Measurements from ENCODE around the gene MAST4.
A peak's percentile ranks its signal among the peaks of the same experiment; 100 is the strongest.

Gene MAST4

GRCh38 chr5:67000794-67001475 lies 404.7 kb downstream of the MAST4 start:
- Histone ChIP-seq H4K20me1 (ENCODE audit: control insufficient read depth, insufficient read depth, low read depth, low read length) (no peaks in the 10 kb centered on the region), H3K27me3 (ENCODE audit: control insufficient read depth, low read length) (peaks cover 29% of the 10 kb centered on the region), H3K79me2 (ENCODE audit: control insufficient read depth, low read length) (no peaks in the 10 kb centered on the region), H3K9me2 (replicated peaks; ENCODE audit: control insufficient read depth, low read length) (no peaks in the 10 kb centered on the region), H3K4me1 (ENCODE audit: control insufficient read depth, low read length) (peaks cover 22% of the 10 kb centered on the region), H3K36me3 (ENCODE audit: control insufficient read depth, low read length) (no peaks in the 10 kb centered on the region), H3K4me2 (ENCODE audit: low read length) (no peak overlapping the region), H3F3A (ENCODE audit: control insufficient read depth, insufficient read depth) (peaks cover 6% of the 10 kb centered on the region), H3K27ac (ENCODE audit: low read depth, low read length) (no peak overlapping the region), H3K9me3 (ENCODE audit: control insufficient read depth, insufficient read depth, low read length) (no peaks in the 10 kb centered on the region), H3K4me3 (ENCODE audit: low read length) (no peak overlapping the region)
- no peak for TF ChIP-seq CTCF (IDR thresholded peaks at IDR 0.05; ENCODE audit: low read depth, low read length, poor library complexity, severe bottlenecking)
- TF ChIP-seq EZH2phosphoT487 (IDR thresholded peaks at IDR 0.05; ENCODE audit: borderline replicate concordance, low read length): no peak

GRCh38 chr5:67002832-67003684 lies 406.9 kb downstream of the MAST4 start:
- Histone ChIP-seq H3K9me3 (ENCODE audit: control insufficient read depth, insufficient read depth, low read length) (no peaks in the 10 kb centered on the region), H4K20me1 (ENCODE audit: control insufficient read depth, insufficient read depth, low read depth, low read length) (no peaks in the 10 kb centered on the region), H3K27ac (ENCODE audit: low read depth, low read length) (no peak overlapping the region), H3K27me3 (ENCODE audit: control insufficient read depth, low read length) (peaks cover 29% of the 10 kb centered on the region), H3K36me3 (ENCODE audit: control insufficient read depth, low read length) (no peaks in the 10 kb centered on the region), H3K9me2 (replicated peaks; ENCODE audit: control insufficient read depth, low read length) (no peaks in the 10 kb centered on the region), H3K4me1 (ENCODE audit: control insufficient read depth, low read length) (peaks cover 30% of the 10 kb centered on the region), H3F3A (ENCODE audit: control insufficient read depth, insufficient read depth) (peaks cover 6% of the 10 kb centered on the region), H3K79me2 (ENCODE audit: control insufficient read depth, low read length) (no peaks in the 10 kb centered on the region), H3K4me3 (ENCODE audit: low read length) (peak overlapping the region; percentile 78), H3K4me2 (ENCODE audit: low read length) (peak overlapping the region; percentile 61)
- TF ChIP-seq EZH2phosphoT487 (IDR thresholded peaks at IDR 0.05; ENCODE audit: borderline replicate concordance, low read length) (no peak), CTCF (IDR thresholded peaks at IDR 0.05; ENCODE audit: low read depth, low read length, poor library complexity, severe bottlenecking) (no peak)

- Histone ChIP-seq H3K9me2 (replicated peaks; ENCODE audit: control insufficient read depth, low read length) (no peaks in the 10 kb centered on the region), H3K79me2 (ENCODE audit: control insufficient read depth, low read length) (no peaks in the 10 kb centered on the region), H3K27me3 (ENCODE audit: control insufficient read depth, low read length) (peaks cover 29% of the 10 kb centered on the region), H3F3A (ENCODE audit: control insufficient read depth, insufficient read depth) (peaks cover 6% of the 10 kb centered on the region), H3K4me2 (ENCODE audit: low read length) (peak overlapping the region; percentile 61), H3K36me3 (ENCODE audit: control insufficient read depth, low read length) (no peaks in the 10 kb centered on the region), H3K9me3 (ENCODE audit: control insufficient read depth, insufficient read depth, low read length) (no peaks in the 10 kb centered on the region), H3K4me3 (ENCODE audit: low read length) (peak overlapping the region; percentile 78), H3K27ac (ENCODE audit: low read depth, low read length) (no peak overlapping the region), H4K20me1 (ENCODE audit: control insufficient read depth, insufficient read depth, low read depth, low read length) (no peaks in the 10 kb centered on the region), H3K4me1 (ENCODE audit: control insufficient read depth, low read length) (peaks cover 30% of the 10 kb centered on the region)
- TF ChIP-seq EZH2phosphoT487 (IDR thresholded peaks at IDR 0.05; ENCODE audit: borderline replicate concordance, low read length): peak; percentile 65; the same call in 1 of the 2 replicates
- TF ChIP-seq CTCF (IDR thresholded peaks at IDR 0.05; ENCODE audit: low read depth, low read length, poor library complexity, severe bottlenecking): no peak
Measured at GRCh38 chr5:67003685-67003934, 407.4 kb downstream of the MAST4 start.

Measured in DOHH2 (cell line).